GM12865 (cell line): ENCODE results near the gene GABBR2.

Experiments
- DNase-seq: peaks from one replicate; pipeline ENCODE4 v3.0.0; 2010; ENCODE audit warnings: low read depth
- H3K4me3 ChIP-seq: 2 replicates; pipeline ENCODE4 v1.5.1; 2011; ENCODE audit warnings: mild to moderate bottlenecking, low read depth, low read length, control low read depth
- TF ChIP-seq, protein P1 (sequence below): IDR thresholded peaks from 2 replicates; pipeline ENCODE4 v1.5.1; 2011; ENCODE audit warnings: low read length, control low read depth, low read depth, inconsistent platforms; ENCODE audit not compliant: insufficient read depth; ENCODE audit errors: missing control alignments

Gene GABBR2

DNA sequence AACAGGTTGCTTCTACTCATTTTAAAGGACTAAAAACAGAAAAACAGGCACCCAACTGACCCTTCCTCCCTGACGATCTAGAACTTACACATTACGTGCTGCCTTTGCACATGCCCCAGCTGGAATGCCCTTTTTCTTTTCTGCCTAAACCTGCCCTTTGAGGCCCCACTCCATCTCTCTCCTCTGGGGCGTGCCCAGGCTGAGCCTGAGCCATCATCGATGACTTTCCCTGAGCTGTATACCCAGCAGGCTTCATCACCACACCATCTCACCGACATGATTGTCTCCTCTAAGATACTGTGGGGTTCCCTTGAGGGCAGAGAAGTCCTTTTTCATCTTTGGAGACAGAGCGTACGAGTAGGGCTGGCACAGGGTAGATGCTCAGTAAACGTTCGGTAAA lies 24.1 kb upstream of the GABBR2 start:
- no peak for DNase-seq
- H3K4me3 ChIP-seq = no peak overlapping the region
- TF ChIP-seq, protein P1, sequence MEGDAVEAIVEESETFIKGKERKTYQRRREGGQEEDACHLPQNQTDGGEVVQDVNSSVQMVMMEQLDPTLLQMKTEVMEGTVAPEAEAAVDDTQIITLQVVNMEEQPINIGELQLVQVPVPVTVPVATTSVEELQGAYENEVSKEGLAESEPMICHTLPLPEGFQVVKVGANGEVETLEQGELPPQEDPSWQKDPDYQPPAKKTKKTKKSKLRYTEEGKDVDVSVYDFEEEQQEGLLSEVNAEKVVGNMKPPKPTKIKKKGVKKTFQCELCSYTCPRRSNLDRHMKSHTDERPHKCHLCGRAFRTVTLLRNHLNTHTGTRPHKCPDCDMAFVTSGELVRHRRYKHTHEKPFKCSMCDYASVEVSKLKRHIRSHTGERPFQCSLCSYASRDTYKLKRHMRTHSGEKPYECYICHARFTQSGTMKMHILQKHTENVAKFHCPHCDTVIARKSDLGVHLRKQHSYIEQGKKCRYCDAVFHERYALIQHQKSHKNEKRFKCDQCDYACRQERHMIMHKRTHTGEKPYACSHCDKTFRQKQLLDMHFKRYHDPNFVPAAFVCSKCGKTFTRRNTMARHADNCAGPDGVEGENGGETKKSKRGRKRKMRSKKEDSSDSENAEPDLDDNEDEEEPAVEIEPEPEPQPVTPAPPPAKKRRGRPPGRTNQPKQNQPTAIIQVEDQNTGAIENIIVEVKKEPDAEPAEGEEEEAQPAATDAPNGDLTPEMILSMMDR = no peak

DNA sequence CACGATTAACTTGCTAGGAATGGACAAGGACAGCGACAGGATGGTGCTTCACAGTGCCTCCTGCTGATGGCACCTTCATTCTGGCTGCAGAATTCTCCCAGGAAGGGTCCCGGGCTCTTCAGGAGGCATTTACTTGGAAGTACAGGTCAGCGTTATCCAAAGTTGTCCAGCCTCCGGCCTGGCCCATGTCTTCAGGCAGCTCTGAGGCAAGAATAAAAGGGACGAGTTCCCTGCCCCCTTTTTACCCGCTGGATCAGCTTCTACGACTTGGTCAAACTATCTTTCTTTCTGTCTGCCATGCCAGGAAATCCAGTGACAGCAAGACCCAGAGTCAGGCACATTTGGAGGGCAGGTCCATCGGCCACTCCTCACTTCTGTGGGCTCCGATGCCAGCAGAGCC lies 23.4 kb upstream of the GABBR2 start:
- DNase-seq = no peak
- no peak overlapping the region for H3K4me3 ChIP-seq
- TF ChIP-seq, protein P1 = no peak

DNA sequence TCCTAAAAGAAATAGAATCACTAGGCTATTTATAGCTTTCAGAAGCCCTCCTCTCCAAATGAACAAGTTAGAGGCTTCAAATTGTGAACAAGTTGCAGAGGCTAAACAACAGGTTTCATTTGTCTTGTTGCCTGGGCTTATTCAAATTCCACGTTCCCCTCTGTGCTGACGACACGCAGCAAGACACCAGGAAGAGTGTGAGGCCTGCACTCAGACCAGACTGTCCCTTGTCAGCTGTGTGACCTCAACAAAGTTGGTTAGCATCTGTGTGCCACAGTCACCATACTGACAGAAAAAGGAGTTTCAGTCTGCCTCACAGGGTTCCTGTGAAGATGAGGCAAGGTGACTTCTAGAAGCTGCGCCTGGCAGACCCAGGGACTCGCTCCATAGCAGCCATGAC lies 22.1 kb upstream of the GABBR2 start:
- TF ChIP-seq, protein P1 = no peak
- no peak overlapping the region for H3K4me3 ChIP-seq
- DNase-seq = peak; percentile 38

DNA sequence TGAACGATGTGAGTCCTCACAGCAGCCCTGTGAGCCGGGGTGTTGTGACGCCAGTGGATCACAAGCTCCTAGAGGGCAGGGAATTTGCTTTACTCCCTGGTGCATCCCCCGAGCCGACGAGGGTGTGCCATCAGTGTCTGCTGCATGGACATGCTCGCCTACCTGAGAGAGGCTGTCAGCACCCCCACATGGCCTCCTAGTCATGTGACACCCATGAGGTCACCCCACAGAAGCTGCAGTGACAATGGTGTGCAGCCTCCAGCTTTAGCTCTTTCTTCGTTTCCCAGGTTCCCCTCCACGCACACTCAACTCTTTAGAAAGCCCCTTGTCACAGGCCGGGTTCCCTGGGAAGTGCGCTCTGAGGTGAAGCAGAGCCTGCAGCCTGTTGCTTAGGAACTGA lies 19.8 kb upstream of the GABBR2 start:
- no peak for DNase-seq
- TF ChIP-seq, protein P1 = no peak

DNA sequence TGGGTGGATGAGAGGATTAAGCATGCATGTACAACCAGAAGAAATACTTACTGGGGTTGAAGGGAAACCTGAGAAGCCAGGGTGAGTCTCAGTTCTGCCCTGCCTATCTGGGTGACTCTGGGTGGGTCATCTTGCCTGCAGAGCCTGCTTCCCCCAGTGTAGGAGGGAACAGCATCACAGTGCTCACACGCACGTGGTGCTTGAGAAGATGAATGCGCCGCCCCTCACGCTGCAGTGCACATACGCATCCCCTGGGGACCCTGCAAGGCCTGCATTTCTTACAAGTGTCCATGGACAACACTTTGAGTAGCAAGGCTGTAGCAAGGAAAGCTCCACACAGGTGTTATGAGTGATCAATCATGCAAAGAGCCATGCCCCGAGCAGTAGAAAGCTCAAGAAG lies 18.7 kb upstream of the GABBR2 start:
- no peak for DNase-seq
- H3K4me3 ChIP-seq = no peak overlapping the region
- TF ChIP-seq, protein P1 = no peak

More for the DNA sequence above, 19.8 kb upstream of the GABBR2 start:
- H3K4me3 ChIP-seq = no peak overlapping the region

DNA sequence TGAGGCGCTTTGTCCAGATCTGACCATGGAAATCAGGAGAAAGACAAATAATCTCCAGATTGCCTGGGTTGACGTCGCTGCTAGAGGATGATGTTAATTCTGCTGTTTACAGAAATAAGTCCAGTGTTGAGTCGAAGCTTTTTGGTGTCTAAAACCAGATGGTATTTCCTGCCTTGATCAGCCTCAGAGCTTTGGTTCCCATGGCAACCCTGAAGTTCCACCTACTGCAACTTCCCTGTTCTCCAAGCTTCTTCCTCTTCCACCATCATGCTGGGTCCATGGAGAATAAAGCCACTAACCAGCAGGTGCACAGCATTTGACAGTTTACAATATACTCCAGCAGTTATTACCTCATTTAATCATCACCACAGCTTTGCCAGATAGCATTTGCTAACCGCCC lies 18.0 kb upstream of the GABBR2 start:
- no peak overlapping the region for H3K4me3 ChIP-seq
- DNase-seq = no peak
- TF ChIP-seq, protein P1 = no peak

DNA sequence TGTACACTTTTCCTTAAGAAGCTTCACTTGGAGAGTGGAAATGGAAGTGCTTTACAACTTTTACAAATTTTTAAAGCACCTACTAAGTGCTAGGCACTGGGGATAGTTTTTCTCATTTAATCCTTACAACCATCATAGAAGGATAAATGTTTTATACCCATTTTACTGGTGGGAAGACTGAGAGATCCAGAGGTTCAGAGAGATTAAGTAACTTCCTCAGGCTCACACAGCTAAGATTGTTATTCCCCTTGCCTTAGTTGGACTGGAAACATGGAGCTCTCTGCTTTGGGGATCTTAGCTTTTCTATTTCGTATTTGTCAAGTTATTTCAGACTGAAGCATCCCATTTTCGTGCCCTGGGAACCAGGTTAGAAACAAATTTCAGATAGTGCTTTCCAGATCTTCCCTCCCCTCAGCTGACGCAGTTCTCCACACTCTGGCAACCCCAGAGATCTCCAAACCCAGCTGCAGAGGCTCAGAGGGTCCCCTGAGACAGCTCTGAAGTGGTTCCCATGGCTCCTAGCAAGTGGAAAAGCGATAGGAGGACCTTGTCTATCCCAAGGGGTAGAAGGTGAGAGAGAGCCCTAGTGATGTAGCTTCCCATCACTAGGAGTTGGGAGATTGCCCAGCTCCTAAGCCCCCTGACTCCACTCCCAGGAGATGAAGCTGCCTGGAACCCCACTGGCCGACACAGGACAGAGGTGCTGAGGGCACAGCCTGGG lies 16.2 kb upstream of the GABBR2 start:
- H3K4me3 ChIP-seq = no peak overlapping the region
- TF ChIP-seq, protein P1 = no peak
- DNase-seq = no peak
